Activated B cell treated with CpG ODN at 0.5 μM for 24 hours (primary cell): Measurements from ENCODE around the gene ZNF184. TPM values are rescaled to one million over a fixed set of nuclear protein-coding genes. Genes with fewer than 3 reads are reported as not detected.

Experiments used
- ATAC-seq: fragments of 200-7000 bp; cut with Tn5 transposase; one replicate; pipeline ENCODE4 v1.10.0; 2021; ENCODE audit warnings: low read depth, mild to moderate bottlenecking, moderate library complexity
- CTCF ChIA-PET: fragments of 350-600 bp; sonication (Branson Sonifier 250); formaldehyde crosslinking; loops from one replicate; lab custom pipeline; 2021; ENCODE audit warnings: antibody characterized with exemption; lab: Charles Lee
- POLR2A ChIA-PET: fragments of 350-600 bp; sonication (Branson Sonifier 250); formaldehyde crosslinking; loops from one replicate; lab custom pipeline; 2021; ENCODE audit warnings: antibody characterized with exemption; lab: Charles Lee
- DNase-seq: peaks from one replicate; pipeline ENCODE4 v3.0.0; 2022
- H3K27ac Mint-ChIP-seq: one replicate; pipeline ENCODE4 v1.8.0; 2020; ENCODE audit warnings: mixed read lengths
- H3K27me3 Mint-ChIP-seq: one replicate; pipeline ENCODE4 v1.8.0; 2021; ENCODE audit warnings: mixed read lengths
- H3K36me3 Mint-ChIP-seq: one replicate; pipeline ENCODE4 v1.8.0; 2021; ENCODE audit warnings: low read depth, mixed read lengths
- H3K4me1 Mint-ChIP-seq: one replicate; pipeline ENCODE4 v1.8.0; 2021; ENCODE audit warnings: mixed read lengths
- H3K4me3 Mint-ChIP-seq: one replicate; pipeline ENCODE4 v1.8.0; 2020; ENCODE audit warnings: mild to moderate bottlenecking, mixed read lengths
- H3K9me3 Mint-ChIP-seq: one replicate; pipeline ENCODE4 v1.8.0; 2020; ENCODE audit warnings: mixed read lengths
- intact Hi-C: fragments of 100-400 bp; cut with micrococcal nuclease; formaldehyde crosslinking; loops from one replicate; pipeline ENCODE4 v1.15.1; 2024
- total RNA-seq: library from RNA; stranded (reverse); gene quantifications from 2 replicates; pipeline ENCODE4 v1.2.3, GENCODE V29; 2022
- TF ChIP-seq, protein P1 (sequence below): fragments of 200-600 bp; IDR thresholded peaks from one replicate; pipeline ENCODE4 v1.8.0; 2022; ENCODE audit warnings: antibody characterized with exemption, mild to moderate bottlenecking

ZNF184 gene
- total RNA-seq, 1 donor from 2014 or later: 8.1 TPM

DNA sequence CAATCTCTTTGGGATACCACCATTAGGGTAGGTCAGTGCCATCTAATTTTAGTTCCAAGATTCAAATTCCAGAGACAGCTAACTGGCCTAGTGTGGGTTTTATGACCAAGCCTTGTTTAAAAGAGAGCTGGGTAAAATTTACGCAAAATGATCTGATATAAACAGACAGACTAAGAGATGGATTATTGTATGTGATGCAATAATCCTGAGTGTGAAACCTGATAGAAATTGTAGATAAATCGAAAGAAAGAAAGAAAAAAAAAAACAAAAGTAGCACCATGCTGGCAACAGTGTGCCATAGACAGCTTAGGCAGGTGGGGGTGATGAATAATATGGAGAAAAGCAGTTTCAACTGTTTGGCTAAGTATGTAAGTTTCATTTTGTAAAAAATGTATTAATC, 2.9 kb downstream of the ZNF184 start:
- intact Hi-C loops: loop anchor here (10.0 kb wide), 8 partner anchors 865 to 1475 kb away; partner anchors contain the start of genes ABT1 and ZSCAN31
- Mint-ChIP-seq H3K4me3 (no peak overlapping the region), H3K27ac (no peak overlapping the region)

DNA sequence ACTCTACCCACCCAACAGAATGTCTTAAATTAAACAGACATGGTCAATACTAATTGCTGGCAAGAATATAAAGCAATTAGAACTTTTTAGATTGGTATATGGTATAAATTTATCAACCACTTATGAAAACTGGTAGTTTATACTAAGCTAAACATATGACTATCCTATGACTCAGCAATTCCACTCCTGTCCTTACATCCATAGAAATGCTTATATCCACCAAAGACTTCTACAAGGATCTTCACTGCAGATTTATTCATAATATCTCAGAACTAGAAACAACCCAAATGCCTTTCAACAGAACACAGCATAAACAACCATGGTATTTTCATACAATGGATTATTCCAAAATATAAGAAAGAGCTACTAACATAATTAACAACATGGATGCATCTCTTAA, 4.6 kb downstream of the ZNF184 start:
- peaks cover 73% of the 10 kb centered on the region for H3K36me3 Mint-ChIP-seq
- H3K4me3 Mint-ChIP-seq: no peak overlapping the region
- TF ChIP-seq, protein P1, sequence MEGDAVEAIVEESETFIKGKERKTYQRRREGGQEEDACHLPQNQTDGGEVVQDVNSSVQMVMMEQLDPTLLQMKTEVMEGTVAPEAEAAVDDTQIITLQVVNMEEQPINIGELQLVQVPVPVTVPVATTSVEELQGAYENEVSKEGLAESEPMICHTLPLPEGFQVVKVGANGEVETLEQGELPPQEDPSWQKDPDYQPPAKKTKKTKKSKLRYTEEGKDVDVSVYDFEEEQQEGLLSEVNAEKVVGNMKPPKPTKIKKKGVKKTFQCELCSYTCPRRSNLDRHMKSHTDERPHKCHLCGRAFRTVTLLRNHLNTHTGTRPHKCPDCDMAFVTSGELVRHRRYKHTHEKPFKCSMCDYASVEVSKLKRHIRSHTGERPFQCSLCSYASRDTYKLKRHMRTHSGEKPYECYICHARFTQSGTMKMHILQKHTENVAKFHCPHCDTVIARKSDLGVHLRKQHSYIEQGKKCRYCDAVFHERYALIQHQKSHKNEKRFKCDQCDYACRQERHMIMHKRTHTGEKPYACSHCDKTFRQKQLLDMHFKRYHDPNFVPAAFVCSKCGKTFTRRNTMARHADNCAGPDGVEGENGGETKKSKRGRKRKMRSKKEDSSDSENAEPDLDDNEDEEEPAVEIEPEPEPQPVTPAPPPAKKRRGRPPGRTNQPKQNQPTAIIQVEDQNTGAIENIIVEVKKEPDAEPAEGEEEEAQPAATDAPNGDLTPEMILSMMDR: no peak
- ATAC-seq (no peak), DNase-seq (no peak)
- ChIA-PET CTCF (no interaction called here), POLR2A (no interaction called here)
- H3K9me3 Mint-ChIP-seq: peaks cover 3% of the 10 kb centered on the region
- H3K27ac Mint-ChIP-seq: no peak overlapping the region
- H3K4me1 Mint-ChIP-seq: peaks cover 33% of the 10 kb centered on the region
- intact Hi-C loops: no loop called here
- no peaks in the 10 kb centered on the region for H3K27me3 Mint-ChIP-seq

More for the DNA sequence above, 2.9 kb downstream of the ZNF184 start:
- H3K36me3 Mint-ChIP-seq: peaks cover 58% of the 10 kb centered on the region
- DNase-seq (no peak), ATAC-seq (no peak)
- H3K4me1 Mint-ChIP-seq: peaks cover 33% of the 10 kb centered on the region
- TF ChIP-seq, protein P1: no peak
- H3K9me3 Mint-ChIP-seq: no peaks in the 10 kb centered on the region
- POLR2A ChIA-PET: interaction anchor here (0.6 kb wide), 1 partner anchor 1236 kb away, joined by 4 read pairs; a partner anchor contains a TSS
- H3K27me3 Mint-ChIP-seq: no peaks in the 10 kb centered on the region
- CTCF ChIA-PET: interaction anchor here (0.7 kb wide), 1 partner anchor 407 kb away, joined by 3 read pairs; no protein-coding TSS in a partner anchor

DNA sequence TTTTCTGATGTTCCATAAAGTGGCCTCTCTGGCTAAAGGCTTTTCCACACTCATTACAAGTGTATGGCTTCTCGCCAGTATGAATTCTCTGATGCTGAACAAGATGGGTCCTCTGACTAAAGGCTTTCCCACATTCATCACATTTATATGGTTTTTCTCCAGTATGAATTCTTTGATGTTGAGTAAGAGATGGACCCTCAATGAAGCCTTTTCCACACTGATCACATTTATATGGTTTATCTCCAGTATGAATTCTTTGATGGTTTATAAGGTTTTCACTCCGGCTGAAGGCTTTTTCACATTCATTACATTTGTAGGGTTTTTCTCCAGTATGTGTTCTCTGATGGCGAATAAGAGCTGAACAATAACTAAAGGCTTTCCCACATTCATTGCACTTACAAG, 20.4 kb downstream of the ZNF184 start:
- intact Hi-C loops: no loop called here
- H3K4me3 Mint-ChIP-seq: no peak overlapping the region
- no peaks in the 10 kb centered on the region for H3K27me3 Mint-ChIP-seq
- ChIA-PET POLR2A (no interaction called here), CTCF (no interaction called here)
- peaks cover 88% of the 10 kb centered on the region for H3K36me3 Mint-ChIP-seq
- H3K27ac Mint-ChIP-seq: no peak overlapping the region
- TF ChIP-seq, protein P1: no peak
- no peak for DNase-seq
- peaks cover 73% of the 10 kb centered on the region for H3K9me3 Mint-ChIP-seq
- no peaks in the 10 kb centered on the region for H3K4me1 Mint-ChIP-seq
- no peak for ATAC-seq

DNA sequence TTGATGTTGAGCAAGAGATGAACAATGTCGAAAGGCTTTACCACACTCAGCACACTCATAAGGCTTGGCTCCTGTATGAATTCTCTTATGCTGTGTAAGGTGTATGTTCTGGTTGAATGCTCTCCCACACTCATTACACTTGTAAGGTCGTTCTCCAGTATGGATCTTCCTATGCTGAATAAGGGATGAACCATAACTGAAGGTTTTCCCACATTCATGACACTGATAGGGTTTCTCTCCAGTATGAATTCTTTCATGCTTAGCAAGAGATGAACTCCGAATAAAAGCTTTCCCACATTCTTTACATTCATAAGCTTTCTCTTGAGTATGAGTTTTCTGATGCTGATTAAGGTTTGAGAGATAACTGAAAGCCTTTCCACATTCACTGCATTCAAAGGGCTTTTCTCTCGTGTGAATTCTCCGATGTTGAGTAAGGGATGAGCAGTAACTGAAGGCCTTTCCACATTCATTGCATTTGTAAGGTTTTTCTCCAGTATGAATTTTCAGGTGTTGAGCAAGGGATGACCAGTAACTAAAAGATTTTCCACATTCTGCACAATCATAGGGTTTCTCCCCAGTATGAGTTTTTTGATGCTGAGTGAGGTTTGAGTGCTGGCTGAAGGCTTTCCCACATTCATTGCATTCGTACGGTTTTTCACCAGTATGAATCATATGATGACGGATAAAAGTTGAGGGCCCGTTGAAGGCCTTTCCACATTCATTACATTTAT, 21.1 kb downstream of the ZNF184 start:
- TF ChIP-seq, protein P1: no peak
- Mint-ChIP-seq H3K4me3 (no peak overlapping the region), H3K9me3 (peaks cover 69% of the 10 kb centered on the region), H3K36me3 (peaks cover 84% of the 10 kb centered on the region), H3K27me3 (no peaks in the 10 kb centered on the region), H3K4me1 (no peaks in the 10 kb centered on the region), H3K27ac (no peak overlapping the region)
- no peak for ATAC-seq
- intact Hi-C loops: no loop called here
- ChIA-PET POLR2A (no interaction called here), CTCF (no interaction called here)
- no peak for DNase-seq

DNA sequence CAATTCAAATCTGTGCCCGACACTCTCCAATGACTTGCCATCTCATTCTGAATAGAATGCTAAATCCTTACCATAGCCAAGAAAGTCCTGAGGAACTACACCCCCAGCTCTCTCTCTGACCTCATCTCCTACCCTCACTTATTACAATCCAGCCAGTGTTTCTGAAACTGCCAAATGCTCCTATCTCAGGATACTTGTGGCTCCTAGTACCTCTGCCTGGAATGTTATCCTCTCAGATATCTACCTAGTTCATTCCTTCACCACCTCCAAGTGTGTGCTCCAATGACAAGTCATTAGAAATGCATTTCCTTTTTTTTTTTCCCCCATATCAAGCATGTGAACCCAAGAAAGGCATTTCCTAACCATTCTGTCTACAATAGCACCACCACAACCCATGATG, 24.4 kb downstream of the ZNF184 start:
- ATAC-seq: no peak
- Mint-ChIP-seq H3K9me3 (peaks cover 53% of the 10 kb centered on the region), H3K27ac (no peak overlapping the region), H3K36me3 (peaks cover 55% of the 10 kb centered on the region), H3K4me1 (no peaks in the 10 kb centered on the region), H3K27me3 (no peaks in the 10 kb centered on the region), H3K4me3 (no peak overlapping the region)
- POLR2A ChIA-PET: no interaction called here
- DNase-seq: no peak
- TF ChIP-seq, protein P1: no peak
- intact Hi-C loops: no loop called here
- CTCF ChIA-PET: no interaction called here
